CD4-positive, alpha-beta T cell treated with Interleukin-15 for 4 hours (primary cell): ENCODE measurements around the gene BTF3L4.
A peak's percentile ranks its signal among the peaks of the same experiment; 100 is the strongest.

Experiments
- DNase-seq: peaks from one replicate; pipeline ENCODE4 v3.0.0-alpha.2; 2020; ENCODE audit warnings: low spot score

Gene BTF3L4

DNA sequence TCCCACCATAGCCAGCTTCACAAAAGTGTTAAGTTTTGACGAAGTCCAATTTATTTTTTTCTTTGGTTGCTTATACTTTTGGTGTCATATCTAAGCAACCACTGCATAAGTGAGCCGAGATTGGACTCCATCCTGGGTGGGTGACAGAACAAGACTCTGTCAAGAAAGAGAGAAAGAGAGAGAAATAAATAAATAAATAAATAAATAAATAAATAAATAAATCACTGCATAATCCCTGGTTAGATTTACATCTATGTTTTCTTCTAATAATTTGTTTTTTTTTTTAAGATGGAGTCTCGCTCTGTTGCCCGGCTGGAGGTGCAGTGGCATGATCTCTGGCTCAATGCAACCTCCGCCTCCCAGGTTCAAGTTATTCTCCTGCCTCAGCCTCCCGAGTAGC lies 67.5 kb downstream of the BTF3L4 start:
- no peak for DNase-seq

DNA sequence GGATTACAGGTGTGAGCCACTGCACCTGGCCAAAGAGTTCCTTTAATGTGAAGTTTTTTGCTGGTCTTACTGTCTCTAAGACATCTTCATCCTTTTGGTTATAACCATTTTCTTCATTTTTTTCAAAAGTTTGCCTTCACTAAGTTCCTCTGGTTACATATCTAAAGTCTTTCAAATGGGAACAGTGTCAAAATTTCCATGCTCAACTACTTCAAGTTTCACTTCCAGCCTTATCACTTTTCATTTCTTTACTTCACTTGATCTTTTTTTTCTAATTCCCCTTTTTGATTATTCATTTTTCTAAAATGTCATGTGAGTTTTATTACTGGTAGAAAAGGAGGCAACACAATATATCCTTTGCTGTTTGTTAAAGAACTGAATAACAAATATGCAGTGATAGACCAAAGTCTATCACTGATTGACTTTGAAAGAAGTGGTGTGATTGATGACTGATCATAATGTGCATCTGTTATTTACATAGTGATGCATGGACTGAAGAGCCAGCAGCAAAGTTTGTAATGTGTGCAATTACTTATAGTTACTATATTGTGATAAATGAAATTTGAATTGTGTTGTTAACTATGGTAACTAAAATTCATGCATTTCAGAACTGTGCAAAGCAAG lies 69.8 kb downstream of the BTF3L4 start:
- no peak for DNase-seq

DNA sequence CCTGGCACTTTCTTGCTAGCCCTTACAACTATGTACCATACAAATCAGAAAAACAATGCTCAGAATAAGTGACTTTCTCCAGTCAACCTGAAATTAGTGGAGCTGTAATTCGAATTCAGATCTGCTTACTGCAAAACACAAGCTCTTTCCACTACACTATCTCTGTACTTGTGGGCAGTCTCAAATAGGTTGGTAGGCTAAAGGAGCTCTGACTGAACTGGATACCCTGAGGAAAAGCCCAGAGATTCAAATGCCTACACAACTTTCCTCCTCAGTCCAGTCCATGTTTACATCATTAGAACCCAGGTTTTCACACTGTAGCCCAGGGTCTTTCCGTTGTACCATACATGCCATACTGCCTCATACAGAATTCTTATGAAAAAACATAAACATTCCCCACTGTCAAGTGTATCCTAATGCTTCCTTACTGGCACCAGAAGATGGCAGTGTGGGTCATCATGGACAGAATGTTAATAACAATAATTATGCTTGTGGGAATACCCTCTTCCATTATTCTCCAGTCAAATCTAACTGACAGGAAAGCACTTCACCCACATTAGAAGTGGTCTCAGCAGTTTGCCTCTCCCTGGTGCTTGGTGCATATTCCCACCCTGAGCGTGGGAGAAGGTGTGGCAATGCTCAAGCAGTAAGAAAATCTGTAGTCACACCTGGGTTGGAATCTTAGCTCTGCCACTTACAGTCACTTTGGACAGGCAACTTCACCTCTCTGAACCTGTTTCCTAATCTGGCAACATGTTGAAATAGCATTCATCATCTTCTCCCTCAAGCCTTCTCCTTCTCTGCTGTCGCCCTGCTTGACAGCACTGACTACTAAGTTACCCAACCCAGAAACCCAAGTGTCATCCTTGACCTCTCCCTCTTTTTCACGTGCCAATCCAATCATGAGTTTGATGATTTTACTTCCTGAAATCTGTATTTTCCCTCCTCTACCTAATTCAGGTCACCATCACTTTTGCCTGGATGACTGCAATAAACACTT lies 71.4 kb downstream of the BTF3L4 start:
- DNase-seq = peak; percentile 30

DNA sequence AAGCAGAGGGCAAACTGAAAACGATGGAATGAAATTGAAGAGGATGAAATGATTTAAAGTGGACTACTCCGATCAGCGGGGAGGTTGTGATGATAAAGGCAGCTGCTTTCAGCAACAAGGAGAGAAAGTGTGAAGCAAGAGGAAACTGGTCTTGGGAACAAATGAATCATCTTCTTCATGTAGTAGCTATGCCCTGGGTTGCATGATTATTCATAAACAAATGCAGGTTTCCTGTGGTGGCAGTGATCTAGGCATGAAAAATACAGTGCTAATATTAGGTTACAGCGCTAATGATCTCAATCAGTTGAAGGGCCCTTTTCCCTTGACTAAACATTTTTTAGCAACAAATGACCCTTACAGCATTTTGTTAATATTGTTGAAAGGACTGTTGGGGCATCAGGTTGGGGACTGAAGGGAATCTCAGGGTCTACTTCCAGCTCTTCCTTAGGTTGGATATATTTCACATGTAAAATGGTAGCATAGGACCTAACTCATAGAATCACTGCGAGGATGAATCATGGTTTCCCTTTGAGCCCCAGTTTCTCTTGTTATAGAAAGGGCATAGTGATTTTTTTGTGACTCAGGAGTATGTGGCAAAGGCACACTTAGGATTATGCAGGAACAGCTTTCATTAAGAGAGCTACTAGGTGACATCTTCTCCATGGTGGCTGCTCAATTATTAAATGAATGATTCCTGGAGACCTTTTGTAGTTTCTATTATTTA lies 83.9 kb downstream of the BTF3L4 start:
- peak; percentile 63 for DNase-seq
